ENCODE measurements around the gene SIGLEC12.
"Not testable (repeated sequence)": the region's sequence is repeated elsewhere in the genome, so short reads cannot be mapped to it uniquely, and the experiment has no call there.

SIGLEC12 gene

GRCh38 chr19:51524666-51525264 is 23.2 kb upstream of the SIGLEC12 start:
- DNase-seq: no peak

GRCh38 chr19:51521781-51522180 is 20.2 kb upstream of the SIGLEC12 start:
- DNase-seq: peak in 6 of 58 donors; percentile 1 to 38 (median 6)

- DNase-seq: no peak
These were observed 19.8 kb upstream of the SIGLEC12 start for GRCh38 chr19:51521357-51521756.

- DNase-seq: no peak
These were observed 19.1 kb upstream of the SIGLEC12 start for GRCh38 chr19:51520728-51521127.

GRCh38 chr19:51514866-51515481 is 13.4 kb upstream of the SIGLEC12 start:
- DNase-seq: peak in 2 of 58 donors; percentile 1 to 23

GRCh38 chr19:51513968-51514367 is 12.4 kb upstream of the SIGLEC12 start:
- DNase-seq: no peak

- no peak for DNase-seq
These were observed 9.8 kb upstream of the SIGLEC12 start for GRCh38 chr19:51511353-51511752.

- DNase-seq: no peak
These were observed 8.4 kb upstream of the SIGLEC12 start for GRCh38 chr19:51509823-51510660.

- DNase-seq: no peak
These were observed 6.6 kb upstream of the SIGLEC12 start for GRCh38 chr19:51508059-51508733.

- DNase-seq: no peak
These were observed 6.0 kb upstream of the SIGLEC12 start for GRCh38 chr19:51507640-51508058.

- no peak for DNase-seq
These were observed 5.6 kb upstream of the SIGLEC12 start for GRCh38 chr19:51507192-51507591.

- no peak for DNase-seq
These were observed 4.3 kb upstream of the SIGLEC12 start for GRCh38 chr19:51505904-51506303.

GRCh38 chr19:51503896-51504295 is 2.3 kb upstream of the SIGLEC12 start:
- no peak for DNase-seq

- no peak for DNase-seq
These were observed 1.8 kb upstream of the SIGLEC12 start for GRCh38 chr19:51503286-51503817.

GRCh38 chr19:51500931-51501330 is 669 bp downstream of the SIGLEC12 start:
- not testable (repeated sequence) for DNase-seq

GRCh38 chr19:51497666-51498065 is 3.9 kb downstream of the SIGLEC12 start:
- DNase-seq: no peak

- DNase-seq: peak in 1 of 58 donors; percentile 3
These were observed 7.8 kb downstream of the SIGLEC12 start for GRCh38 chr19:51493776-51494175.

GRCh38 chr19:51491586-51491985 is 10.0 kb downstream of the SIGLEC12 start:
- no peak for DNase-seq

- no peak for DNase-seq
These were observed 10.9 kb downstream of the SIGLEC12 start for GRCh38 chr19:51490676-51491075.

GRCh38 chr19:51489113-51489512 is 12.5 kb downstream of the SIGLEC12 start:
- no peak for DNase-seq

- no peak for DNase-seq
These were observed 13.1 kb downstream of the SIGLEC12 start for GRCh38 chr19:51488491-51488890.

Data from anterior cingulate cortex (tissue), 58 donors.